HL-60/S4 treated with phorbol 12-myristate 13-acetate at 8.2 ng/mL for 4 days and 3 days (cell line): ENCODE measurements around the gene VCP.

Source experiments
- in situ Hi-C: fragments of 300-500 bp; cut with MboI; formaldehyde crosslinking; loops from 2 replicates; pipeline ENCODE4 v1.15.0; 2022; ENCODE audit warnings: low sequenced_read_pairs

VCP gene

GRCh38 chr9:35105126-35105525, 32.7 kb upstream of the VCP start:
- in situ Hi-C loops, result loop anchor here (25.0 kb wide), 1 partner anchor 443 kb away; the partner anchor contains the start of genes CCL27 and IL11RA

GRCh38 chr9:35104586-35104985, 32.2 kb upstream of the VCP start:
- in situ Hi-C loops, result loop anchor here (25.0 kb wide), 1 partner anchor 442 kb away; the partner anchor contains the start of genes CCL27 and IL11RA

- in situ Hi-C loops, result loop anchor here (25.0 kb wide), 1 partner anchor 441 kb away; the partner anchor contains the start of genes CCL27 and IL11RA
Measured at GRCh38 chr9:35103660-35104191, 31.3 kb upstream of the VCP start.

- in situ Hi-C loops, result loop anchor here (25.0 kb wide), 1 partner anchor 441 kb away; the partner anchor contains the start of genes CCL27 and IL11RA
Measured at GRCh38 chr9:35102769-35103659, 30.6 kb upstream of the VCP start, which contains the start of gene STOML2. STOML2 (minus strand) TSS chr9:35103131; CDS start chr9:35103094, 37 bp downstream.

GRCh38 chr9:35102465-35102768, 30.0 kb upstream of the VCP start:
- in situ Hi-C loops, result loop anchor here (25.0 kb wide), 1 partner anchor 440 kb away; the partner anchor contains the start of genes CCL27 and IL11RA

GRCh38 chr9:35097573-35097972, 25.1 kb upstream of the VCP start:
- in situ Hi-C loops, result no loop called here

GRCh38 chr9:35096035-35096849, 23.8 kb upstream of the VCP start, which contains the start of gene PIGO:
PIGO (minus strand) TSS chr9:35096591; CDS start chr9:35095565, 1,026 bp downstream.
- in situ Hi-C loops, result no loop called here

GRCh38 chr9:35091536-35091935, 19.1 kb upstream of the VCP start:
- in situ Hi-C loops, result no loop called here

- in situ Hi-C loops, result no loop called here
Measured at GRCh38 chr9:35089434-35089833, 17.0 kb upstream of the VCP start.

- in situ Hi-C loops, result no loop called here
Measured at GRCh38 chr9:35085078-35085477, 12.7 kb upstream of the VCP start.

GRCh38 chr9:35079426-35080341, 7.3 kb upstream of the VCP start, which contains the start of gene FANCG:
FANCG (minus strand) TSS chr9:35079942; CDS start chr9:35079524, 418 bp downstream.
- in situ Hi-C loops, result no loop called here

GRCh38 chr9:35079041-35079425, 6.6 kb upstream of the VCP start:
- in situ Hi-C loops, result no loop called here

GRCh38 chr9:35078066-35078465, 5.6 kb upstream of the VCP start:
- in situ Hi-C loops, result no loop called here

GRCh38 chr9:35076848-35077247, 4.4 kb upstream of the VCP start:
- in situ Hi-C loops, result no loop called here

- in situ Hi-C loops, result no loop called here
Measured at GRCh38 chr9:35075358-35075757, 2.9 kb upstream of the VCP start.

- in situ Hi-C loops, result loop anchor here (25.0 kb wide), 1 partner anchor 638 kb away; no protein-coding TSS in a partner anchor
Measured at GRCh38 chr9:35074791-35075190, 2.4 kb upstream of the VCP start.

- in situ Hi-C loops, result loop anchor here (25.0 kb wide), 1 partner anchor 638 kb away; no protein-coding TSS in a partner anchor
Measured at GRCh38 chr9:35074141-35074540, 1.7 kb upstream of the VCP start.

- in situ Hi-C loops, result loop anchor here (25.0 kb wide), 1 partner anchor 639 kb away; no protein-coding TSS in a partner anchor
Measured at GRCh38 chr9:35073279-35073612, 821 bp upstream of the VCP start.

- in situ Hi-C loops, result loop anchor here (25.0 kb wide), 1 partner anchor 640 kb away; no protein-coding TSS in a partner anchor
Measured at GRCh38 chr9:35071814-35072460, 488 bp downstream of the VCP start.
